C4-2B (cell line): ENCODE data around the gene PLEKHA5.

ENCODE experiments used
- CTCF ChIP-seq: fragments of 450-650 bp; conservative IDR thresholded peaks from 2 replicates; pipeline ENCODE4 v1.5.1; 2017; ENCODE audit warnings: mild to moderate bottlenecking
- ZFX ChIP-seq: fragments of 450-650 bp; IDR thresholded peaks from 2 replicates; pipeline ENCODE4 v1.6.1; 2017

DNA sequence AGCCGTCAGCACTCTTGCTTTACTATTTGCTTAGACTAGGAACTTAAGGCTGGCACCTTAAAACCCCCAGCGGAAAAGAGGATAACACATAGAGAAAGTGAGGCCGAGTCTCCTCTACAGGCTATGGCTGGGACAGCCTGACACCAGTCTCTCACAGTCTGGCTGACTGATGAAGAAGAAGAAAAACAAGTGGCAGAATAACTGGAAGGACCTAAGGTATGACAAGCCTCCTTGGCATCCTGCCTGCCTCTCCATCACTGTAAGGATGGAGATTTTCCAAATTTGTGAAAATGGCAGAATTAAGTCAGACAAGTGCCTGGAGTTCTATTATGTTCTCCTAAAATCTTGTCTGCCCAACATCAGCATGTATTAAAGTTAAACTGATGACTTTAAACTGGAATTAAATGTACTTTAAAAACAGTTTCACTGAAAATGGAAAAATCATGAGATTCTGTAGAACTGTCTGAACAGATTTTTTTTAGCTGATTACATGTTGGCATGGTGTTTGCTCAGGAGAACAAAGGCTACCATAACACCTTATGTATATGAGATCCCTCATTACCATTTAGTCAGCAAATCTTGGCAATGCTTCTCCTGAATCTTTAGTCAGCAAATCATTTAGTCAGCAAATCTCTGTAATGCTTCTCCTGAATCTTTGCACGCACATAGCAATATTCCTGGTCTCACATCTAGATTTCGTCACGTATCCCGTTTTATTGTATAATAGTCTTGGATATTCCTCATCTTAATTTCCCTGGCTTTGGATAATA, 169.5 kb downstream of the PLEKHA5 start:
- TF ChIP-seq CTCF: no peak
- no peak for TF ChIP-seq ZFX
